Measurements from ENCODE around the gene IPCEF1. TPM values are rescaled to one million over a fixed set of nuclear protein-coding genes. Genes with fewer than 3 reads are reported as not detected.

The IPCEF1 gene
- polyA plus RNA-seq, 1 donor from 2014 or later, result 3.9 TPM

GRCh38 chr6:154218787-154219186, 137.8 kb downstream of the IPCEF1 start:
- Histone ChIP-seq H3K27ac (ENCODE audit: low read length) (no peak overlapping the region), H3K4me2 (ENCODE audit: low read length) (no peak overlapping the region), H3K27me3 (ENCODE audit: insufficient read depth, low read depth, low read length) (no peaks in the 10 kb centered on the region), H3K9me2 (ENCODE audit: insufficient read depth, low read length) (no peaks in the 10 kb centered on the region), H3F3A (ENCODE audit: insufficient read depth, low read length, poor library complexity, severe bottlenecking) (no peaks in the 10 kb centered on the region), H2AFZ (ENCODE audit: low read depth, low read length) (no peak overlapping the region), H3K36me3 (ENCODE audit: insufficient read depth, low read length) (no peaks in the 10 kb centered on the region), H3K79me2 (replicated peaks; ENCODE audit: insufficient read depth, low read length) (no peaks in the 10 kb centered on the region), H3K4me3 (ENCODE audit: low read length) (no peak overlapping the region), H3K9ac (ENCODE audit: low read length) (no peak overlapping the region), H3K9me3 (ENCODE audit: low read length) (no peaks in the 10 kb centered on the region), H4K20me1 (ENCODE audit: insufficient read depth) (no peaks in the 10 kb centered on the region)
- no peak for TF ChIP-seq MXI1 (conservative IDR thresholded peaks at IDR 0.05; ENCODE audit: poor library complexity, severe bottlenecking)
- TF ChIP-seq EZH2 (IDR thresholded peaks at IDR 0.05; ENCODE audit: borderline replicate concordance, insufficient read depth, low read length, poor library complexity, severe bottlenecking), result no peak
- no peak for TF ChIP-seq CTCF (IDR thresholded peaks at IDR 0.05; ENCODE audit: poor library complexity, severe bottlenecking)
- no peak for TF ChIP-seq SMC3 (conservative IDR thresholded peaks at IDR 0.05; ENCODE audit: poor library complexity)
- TF ChIP-seq EP300 (conservative IDR thresholded peaks at IDR 0.05; ENCODE audit: poor library complexity, severe bottlenecking), result no peak
- no peak for TF ChIP-seq RAD21 (conservative IDR thresholded peaks at IDR 0.05)
- no peak for TF ChIP-seq TAF1 (IDR thresholded peaks at IDR 0.05; ENCODE audit: low read depth)
- no peak for TF ChIP-seq REST (IDR thresholded peaks at IDR 0.05; ENCODE audit: borderline replicate concordance)
- TF ChIP-seq POLR2AphosphoS5 (IDR thresholded peaks at IDR 0.05), result no peak

GRCh38 chr6:154218301-154218700, 138.3 kb downstream of the IPCEF1 start:
- Histone ChIP-seq H3K79me2 (replicated peaks; ENCODE audit: insufficient read depth, low read length) (no peaks in the 10 kb centered on the region), H3F3A (ENCODE audit: insufficient read depth, low read length, poor library complexity, severe bottlenecking) (no peaks in the 10 kb centered on the region), H3K36me3 (ENCODE audit: insufficient read depth, low read length) (no peaks in the 10 kb centered on the region), H3K27ac (ENCODE audit: low read length) (no peak overlapping the region), H3K4me2 (ENCODE audit: low read length) (no peak overlapping the region), H3K9me3 (ENCODE audit: low read length) (no peaks in the 10 kb centered on the region), H3K27me3 (ENCODE audit: insufficient read depth, low read depth, low read length) (no peaks in the 10 kb centered on the region), H2AFZ (ENCODE audit: low read depth, low read length) (no peak overlapping the region), H3K4me3 (ENCODE audit: low read length) (no peak overlapping the region), H3K9me2 (ENCODE audit: insufficient read depth, low read length) (no peaks in the 10 kb centered on the region), H4K20me1 (ENCODE audit: insufficient read depth) (no peaks in the 10 kb centered on the region), H3K9ac (ENCODE audit: low read length) (no peak overlapping the region)
- TF ChIP-seq RAD21 (conservative IDR thresholded peaks at IDR 0.05) (no peak), POLR2AphosphoS5 (IDR thresholded peaks at IDR 0.05) (no peak), REST (IDR thresholded peaks at IDR 0.05; ENCODE audit: borderline replicate concordance) (no peak), TAF1 (IDR thresholded peaks at IDR 0.05; ENCODE audit: low read depth) (no peak), EP300 (conservative IDR thresholded peaks at IDR 0.05; ENCODE audit: poor library complexity, severe bottlenecking) (no peak), SMC3 (conservative IDR thresholded peaks at IDR 0.05; ENCODE audit: poor library complexity) (no peak), MXI1 (conservative IDR thresholded peaks at IDR 0.05; ENCODE audit: poor library complexity, severe bottlenecking) (no peak), EZH2 (IDR thresholded peaks at IDR 0.05; ENCODE audit: borderline replicate concordance, insufficient read depth, low read length, poor library complexity, severe bottlenecking) (no peak), CTCF (IDR thresholded peaks at IDR 0.05; ENCODE audit: poor library complexity, severe bottlenecking) (no peak)
